Erythroblast (primary cell): Measurements from ENCODE around the gene DSCAM.

Experiments used
- GATA1 ChIP-seq: IDR thresholded peaks from 2 replicates; pipeline ENCODE4 v1.6.1; 2011; ENCODE audit warnings: low read depth, mild to moderate bottlenecking, control low read depth, low read length, moderate library complexity
- POLR2A ChIP-seq: IDR thresholded peaks from 2 replicates; pipeline ENCODE4 v1.6.1; 2011; ENCODE audit warnings: mild to moderate bottlenecking, low read length

DNA sequence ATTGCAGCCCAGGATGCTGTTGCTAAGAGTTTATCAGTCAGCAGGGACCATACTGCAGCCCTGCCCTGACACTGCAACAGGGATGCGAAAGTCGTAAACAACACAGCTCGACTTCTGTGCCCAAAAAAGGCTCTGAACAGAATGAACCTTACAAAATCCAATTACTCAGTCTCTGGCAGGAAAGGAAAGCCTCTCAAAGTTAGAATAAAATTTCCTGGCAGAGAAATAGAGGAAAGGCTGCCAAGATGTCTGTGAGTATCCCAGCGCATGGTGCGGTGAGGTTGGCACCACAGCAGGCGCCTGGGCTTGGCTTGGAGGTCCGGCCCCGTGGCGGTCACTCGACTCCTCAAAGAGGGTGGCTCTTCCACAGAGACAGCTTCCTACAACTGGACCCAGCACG lies 794.0 kb downstream of the DSCAM start:
- TF ChIP-seq POLR2A (no peak), GATA1 (no peak)
